ENCODE measurements around the gene ZNF516.

ZNF516 gene

GRCh38 chr18:76457957-76458356 is 37.1 kb downstream of the ZNF516 start:
- H3K27me3 ChIP-seq (ENCODE audit: control insufficient read depth in 1 of 2, insufficient read depth in 1 of 2, low read length in 2 of 2) = no peaks in the 10 kb centered on the region
- H2BK15ac ChIP-seq (ENCODE audit: low read depth, poor library complexity, severe bottlenecking) = no peak overlapping the region
- H3K4me2 ChIP-seq (ENCODE audit: low read length, poor library complexity, severe bottlenecking) = no peak overlapping the region
- peaks cover 44% of the 10 kb centered on the region for H3K4me1 ChIP-seq (ENCODE audit: control insufficient read depth, insufficient read depth, low read depth, low read length)
- H2BK5ac ChIP-seq (ENCODE audit: low read depth, low read length, poor library complexity, severe bottlenecking) = no peak overlapping the region
- no peak overlapping the region for H3K18ac ChIP-seq (ENCODE audit: low read depth in 1 of 2, low read length in 2 of 2)
- no peak overlapping the region for H3K9ac ChIP-seq (ENCODE audit: low read length)
- H2AFZ ChIP-seq (ENCODE audit: low read depth, low read length) = no peak overlapping the region
- 87% methylated on average over 7 of the region's 9 CpGs for WGBS
- no peak overlapping the region for H2BK12ac ChIP-seq (ENCODE audit: low read length in 2 of 2)
- no peaks in the 10 kb centered on the region for H3K9me3 ChIP-seq (ENCODE audit: control insufficient read depth, low read length)
- H3K14ac ChIP-seq (ENCODE audit: low read length in 2 of 2) = no peak overlapping the region
- H3K36me3 ChIP-seq (ENCODE audit: control insufficient read depth in 1 of 2, insufficient read depth in 2 of 2, low read depth in 1 of 2, low read length in 2 of 2) = peaks cover 13 to 25% of the 10 kb centered on the region in 2 experiments
- peaks cover 16% of the 10 kb centered on the region for H3K79me1 ChIP-seq (replicated peaks; ENCODE audit: low read length, poor library complexity, severe bottlenecking)
- no peak overlapping the region for H2BK120ac ChIP-seq (ENCODE audit: low read depth, low read length)
- no peak for DNase-seq
- no peak overlapping the region for H3K4me3 ChIP-seq (ENCODE audit: insufficient read depth in 1 of 2, low read depth in 1 of 2, low read length in 2 of 2)
- H3K23ac ChIP-seq (ENCODE audit: low read length in 2 of 2) = no peak overlapping the region
- no peak overlapping the region for H3K27ac ChIP-seq (ENCODE audit: low read length, poor library complexity, severe bottlenecking)
- no peak overlapping the region for H4K91ac ChIP-seq (ENCODE audit: low read length)
- no peak overlapping the region for H3K4ac ChIP-seq (ENCODE audit: low read depth in 1 of 2, low read length in 2 of 2)
- no peak overlapping the region for H4K8ac ChIP-seq (ENCODE audit: low read length)
- peak overlapping the region; percentile 78 for H2AK5ac ChIP-seq (ENCODE audit: low read length, severe bottlenecking)

- Histone ChIP-seq H3K23ac (ENCODE audit: low read length in 2 of 2) (no peak overlapping the region), H3K4me1 (ENCODE audit: control insufficient read depth, insufficient read depth, low read depth, low read length) (peaks cover 44% of the 10 kb centered on the region), H3K4me2 (ENCODE audit: low read length, poor library complexity, severe bottlenecking) (no peak overlapping the region), H2BK12ac (ENCODE audit: low read length in 2 of 2) (no peak overlapping the region), H4K8ac (ENCODE audit: low read length) (no peak overlapping the region), H3K14ac (ENCODE audit: low read length in 2 of 2) (no peak overlapping the region), H2BK120ac (ENCODE audit: low read depth, low read length) (no peak overlapping the region), H3K4ac (ENCODE audit: low read depth in 1 of 2, low read length in 2 of 2) (no peak overlapping the region), H3K36me3 (ENCODE audit: control insufficient read depth in 1 of 2, insufficient read depth in 2 of 2, low read depth in 1 of 2, low read length in 2 of 2) (peaks cover 13 to 25% of the 10 kb centered on the region in 2 experiments), H2AK5ac (ENCODE audit: low read length, severe bottlenecking) (no peak overlapping the region), H3K9ac (ENCODE audit: low read length) (no peak overlapping the region), H2AFZ (ENCODE audit: low read depth, low read length) (no peak overlapping the region), H3K4me3 (ENCODE audit: insufficient read depth in 1 of 2, low read depth in 1 of 2, low read length in 2 of 2) (no peak overlapping the region), H2BK15ac (ENCODE audit: low read depth, poor library complexity, severe bottlenecking) (no peak overlapping the region), H4K91ac (ENCODE audit: low read length) (no peak overlapping the region), H3K9me3 (ENCODE audit: control insufficient read depth, low read length) (no peaks in the 10 kb centered on the region), H3K27me3 (ENCODE audit: control insufficient read depth in 1 of 2, insufficient read depth in 1 of 2, low read length in 2 of 2) (no peaks in the 10 kb centered on the region), H3K18ac (ENCODE audit: low read depth in 1 of 2, low read length in 2 of 2) (no peak overlapping the region), H3K27ac (ENCODE audit: low read length, poor library complexity, severe bottlenecking) (no peak overlapping the region), H3K79me1 (replicated peaks; ENCODE audit: low read length, poor library complexity, severe bottlenecking) (peaks cover 15% of the 10 kb centered on the region), H2BK5ac (ENCODE audit: low read depth, low read length, poor library complexity, severe bottlenecking) (no peak overlapping the region)
- 44% methylated on average over 9 of the region's 9 CpGs for WGBS
- no peak for DNase-seq
These were observed 37.6 kb downstream of the ZNF516 start for GRCh38 chr18:76457475-76457874.

GRCh38 chr18:76456823-76457222 is 38.2 kb downstream of the ZNF516 start:
- no peak overlapping the region for H3K4ac ChIP-seq (ENCODE audit: low read depth in 1 of 2, low read length in 2 of 2)
- H2BK15ac ChIP-seq (ENCODE audit: low read depth, poor library complexity, severe bottlenecking) = no peak overlapping the region
- H3K4me3 ChIP-seq (ENCODE audit: insufficient read depth in 1 of 2, low read depth in 1 of 2, low read length in 2 of 2) = no peak overlapping the region
- peaks cover 13 to 19% of the 10 kb centered on the region in 2 experiments for H3K36me3 ChIP-seq (ENCODE audit: control insufficient read depth in 1 of 2, insufficient read depth in 2 of 2, low read depth in 1 of 2, low read length in 2 of 2)
- H3K79me1 ChIP-seq (replicated peaks; ENCODE audit: low read length, poor library complexity, severe bottlenecking) = peaks cover 13% of the 10 kb centered on the region
- H3K14ac ChIP-seq (ENCODE audit: low read length in 2 of 2) = no peak overlapping the region
- H3K23ac ChIP-seq (ENCODE audit: low read length in 2 of 2) = no peak overlapping the region
- H3K27ac ChIP-seq (ENCODE audit: low read length, poor library complexity, severe bottlenecking) = no peak overlapping the region
- H2BK12ac ChIP-seq (ENCODE audit: low read length in 2 of 2) = no peak overlapping the region
- H3K27me3 ChIP-seq (ENCODE audit: control insufficient read depth in 1 of 2, insufficient read depth in 1 of 2, low read length in 2 of 2) = no peaks in the 10 kb centered on the region
- peaks cover 47% of the 10 kb centered on the region for H3K4me1 ChIP-seq (ENCODE audit: control insufficient read depth, insufficient read depth, low read depth, low read length)
- no peak overlapping the region for H2BK120ac ChIP-seq (ENCODE audit: low read depth, low read length)
- H2AFZ ChIP-seq (ENCODE audit: low read depth, low read length) = no peak overlapping the region
- no peak overlapping the region for H3K4me2 ChIP-seq (ENCODE audit: low read length, poor library complexity, severe bottlenecking)
- H3K9ac ChIP-seq (ENCODE audit: low read length) = no peak overlapping the region
- 98% methylated on average over 2 of the region's 4 CpGs for WGBS
- no peak overlapping the region for H2AK5ac ChIP-seq (ENCODE audit: low read length, severe bottlenecking)
- DNase-seq = no peak
- no peak overlapping the region for H4K91ac ChIP-seq (ENCODE audit: low read length)
- no peak overlapping the region for H4K8ac ChIP-seq (ENCODE audit: low read length)
- H3K9me3 ChIP-seq (ENCODE audit: control insufficient read depth, low read length) = no peaks in the 10 kb centered on the region
- no peak overlapping the region for H3K18ac ChIP-seq (ENCODE audit: low read depth in 1 of 2, low read length in 2 of 2)
- no peak overlapping the region for H2BK5ac ChIP-seq (ENCODE audit: low read depth, low read length, poor library complexity, severe bottlenecking)

- no peak overlapping the region for H3K27ac ChIP-seq (ENCODE audit: low read length, poor library complexity, severe bottlenecking)
- no peak overlapping the region for H3K9ac ChIP-seq (ENCODE audit: low read length)
- no peak overlapping the region for H4K8ac ChIP-seq (ENCODE audit: low read length)
- peak overlapping the region; percentile 24 for H2AK5ac ChIP-seq (ENCODE audit: low read length, severe bottlenecking)
- H3K14ac ChIP-seq (ENCODE audit: low read length in 2 of 2) = no peak overlapping the region
- H3K27me3 ChIP-seq (ENCODE audit: control insufficient read depth in 1 of 2, insufficient read depth in 1 of 2, low read length in 2 of 2) = no peaks in the 10 kb centered on the region
- H3K23ac ChIP-seq (ENCODE audit: low read length in 2 of 2) = no peak overlapping the region
- H3K9me3 ChIP-seq (ENCODE audit: control insufficient read depth, low read length) = no peaks in the 10 kb centered on the region
- H3K18ac ChIP-seq (ENCODE audit: low read depth in 1 of 2, low read length in 2 of 2) = peak overlapping the region in 1 of 2 experiments; percentile 14
- no peak overlapping the region for H2BK5ac ChIP-seq (ENCODE audit: low read depth, low read length, poor library complexity, severe bottlenecking)
- H2BK15ac ChIP-seq (ENCODE audit: low read depth, poor library complexity, severe bottlenecking) = no peak overlapping the region
- H3K4ac ChIP-seq (ENCODE audit: low read depth in 1 of 2, low read length in 2 of 2) = peak overlapping the region in 1 of 2 experiments; percentile 25
- H3K36me3 ChIP-seq (ENCODE audit: control insufficient read depth in 1 of 2, insufficient read depth in 2 of 2, low read depth in 1 of 2, low read length in 2 of 2) = peaks cover 8 to 15% of the 10 kb centered on the region in 2 experiments
- DNase-seq = no peak
- no peak overlapping the region for H2BK12ac ChIP-seq (ENCODE audit: low read length in 2 of 2)
- no peak overlapping the region for H3K4me3 ChIP-seq (ENCODE audit: insufficient read depth in 1 of 2, low read depth in 1 of 2, low read length in 2 of 2)
- H2BK120ac ChIP-seq (ENCODE audit: low read depth, low read length) = no peak overlapping the region
- 85% methylated on average over 16 of the region's 16 CpGs for WGBS
- no peak overlapping the region for H3K4me2 ChIP-seq (ENCODE audit: low read length, poor library complexity, severe bottlenecking)
- no peak overlapping the region for H2AFZ ChIP-seq (ENCODE audit: low read depth, low read length)
- H4K91ac ChIP-seq (ENCODE audit: low read length) = peak overlapping the region; percentile 59
- peaks cover 8% of the 10 kb centered on the region for H3K79me1 ChIP-seq (replicated peaks; ENCODE audit: low read length, poor library complexity, severe bottlenecking)
- peaks cover 49% of the 10 kb centered on the region for H3K4me1 ChIP-seq (ENCODE audit: control insufficient read depth, insufficient read depth, low read depth, low read length)
These were observed 38.9 kb downstream of the ZNF516 start for GRCh38 chr18:76456018-76456750.
